ENCODE measurements around the gene TTC23L.

GRCh38 chr5:34900652-34901051, 61.7 kb downstream of the TTC23L start:
- TF ChIP-seq NANOG (IDR thresholded peaks at IDR 0.05; ENCODE audit: borderline replicate concordance) = no peak
- TF ChIP-seq EZH2 (IDR thresholded peaks at IDR 0.05; ENCODE audit: low read depth, unreplicated experiment) = no peak
- TF ChIP-seq, protein P1, sequence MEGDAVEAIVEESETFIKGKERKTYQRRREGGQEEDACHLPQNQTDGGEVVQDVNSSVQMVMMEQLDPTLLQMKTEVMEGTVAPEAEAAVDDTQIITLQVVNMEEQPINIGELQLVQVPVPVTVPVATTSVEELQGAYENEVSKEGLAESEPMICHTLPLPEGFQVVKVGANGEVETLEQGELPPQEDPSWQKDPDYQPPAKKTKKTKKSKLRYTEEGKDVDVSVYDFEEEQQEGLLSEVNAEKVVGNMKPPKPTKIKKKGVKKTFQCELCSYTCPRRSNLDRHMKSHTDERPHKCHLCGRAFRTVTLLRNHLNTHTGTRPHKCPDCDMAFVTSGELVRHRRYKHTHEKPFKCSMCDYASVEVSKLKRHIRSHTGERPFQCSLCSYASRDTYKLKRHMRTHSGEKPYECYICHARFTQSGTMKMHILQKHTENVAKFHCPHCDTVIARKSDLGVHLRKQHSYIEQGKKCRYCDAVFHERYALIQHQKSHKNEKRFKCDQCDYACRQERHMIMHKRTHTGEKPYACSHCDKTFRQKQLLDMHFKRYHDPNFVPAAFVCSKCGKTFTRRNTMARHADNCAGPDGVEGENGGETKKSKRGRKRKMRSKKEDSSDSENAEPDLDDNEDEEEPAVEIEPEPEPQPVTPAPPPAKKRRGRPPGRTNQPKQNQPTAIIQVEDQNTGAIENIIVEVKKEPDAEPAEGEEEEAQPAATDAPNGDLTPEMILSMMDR (conservative IDR thresholded peaks at IDR 0.05; ENCODE audit: low read depth in 2 of 2) = no peak
